ENCODE data around the gene S100A7.

Gene S100A7

GRCh38 chr1:153460551-153460950 lies at the start of gene S100A7:
Gene S100A7 (minus strand): TSS chr1:153460651. CDS start chr1:153459013, 1,638 bp downstream.
- DNase-seq (ENCODE audit: low read depth in 1 of 2, low spot score in 1 of 2) = no peak

GRCh38 chr1:153509729-153510354 lies 49.4 kb upstream of the S100A7 start:
- peak; percentile 37 to 41 for DNase-seq (ENCODE audit: low read depth in 1 of 2, low spot score in 1 of 2)

DNA sequence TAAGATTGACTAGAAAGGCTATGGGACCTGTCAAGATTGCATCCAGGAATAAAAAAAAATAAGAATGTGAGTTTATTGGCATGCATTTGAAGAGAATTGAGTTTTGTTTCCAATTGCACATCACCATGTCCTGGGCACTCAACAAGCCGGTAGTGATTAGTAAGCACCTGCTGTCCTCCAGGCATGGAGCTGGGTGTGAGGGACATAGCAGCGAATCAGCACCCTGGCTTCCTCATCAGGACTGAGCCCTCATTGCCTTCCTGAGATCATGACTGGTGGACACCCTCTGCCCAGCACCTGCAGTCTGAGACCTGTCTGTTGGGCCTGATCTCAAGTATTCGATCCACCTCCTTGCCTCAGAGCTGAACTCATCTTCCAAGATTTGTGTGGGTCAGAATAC lies 48.6 kb upstream of the S100A7 start:
- no peak for DNase-seq (ENCODE audit: low read depth in 1 of 2, low spot score in 1 of 2)

GRCh38 chr1:153507926-153508583 lies 47.6 kb upstream of the S100A7 start:
- no peak for DNase-seq (ENCODE audit: low read depth in 1 of 2, low spot score in 1 of 2)

GRCh38 chr1:153506831-153507413 lies 46.5 kb upstream of the S100A7 start:
- no peak for DNase-seq (ENCODE audit: low read depth in 1 of 2, low spot score in 1 of 2)

- DNase-seq (ENCODE audit: low read depth in 1 of 2, low spot score in 1 of 2) = no peak
Measured at GRCh38 chr1:153506386-153506785, 45.9 kb upstream of the S100A7 start.

- DNase-seq (ENCODE audit: low read depth in 1 of 2, low spot score in 1 of 2) = no peak
Measured at GRCh38 chr1:153505576-153505975, 45.1 kb upstream of the S100A7 start.

GRCh38 chr1:153503766-153504165 lies 43.3 kb upstream of the S100A7 start:
- DNase-seq (ENCODE audit: low read depth in 1 of 2, low spot score in 1 of 2) = no peak

DNA sequence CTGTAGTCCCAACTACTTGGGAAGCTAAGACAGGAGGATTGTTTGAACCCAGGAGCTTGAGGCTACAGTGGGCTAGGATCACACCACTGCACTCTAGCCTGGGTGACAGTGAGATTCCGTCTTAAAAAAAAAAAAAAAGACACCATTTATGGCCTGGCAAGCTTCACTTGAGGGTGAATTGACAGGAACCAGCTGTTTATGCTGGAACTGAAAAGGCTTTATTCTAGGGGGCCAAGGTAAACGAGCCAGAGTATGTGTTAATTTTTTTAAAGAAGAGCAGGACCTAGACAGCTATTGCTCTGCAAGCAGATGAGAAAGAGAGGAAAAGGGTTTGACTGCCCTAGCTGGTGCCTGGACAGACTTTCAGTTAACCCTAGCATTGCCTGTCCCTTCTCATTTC lies 38.3 kb upstream of the S100A7 start:
- DNase-seq (ENCODE audit: low read depth in 1 of 2, low spot score in 1 of 2) = no peak

DNA sequence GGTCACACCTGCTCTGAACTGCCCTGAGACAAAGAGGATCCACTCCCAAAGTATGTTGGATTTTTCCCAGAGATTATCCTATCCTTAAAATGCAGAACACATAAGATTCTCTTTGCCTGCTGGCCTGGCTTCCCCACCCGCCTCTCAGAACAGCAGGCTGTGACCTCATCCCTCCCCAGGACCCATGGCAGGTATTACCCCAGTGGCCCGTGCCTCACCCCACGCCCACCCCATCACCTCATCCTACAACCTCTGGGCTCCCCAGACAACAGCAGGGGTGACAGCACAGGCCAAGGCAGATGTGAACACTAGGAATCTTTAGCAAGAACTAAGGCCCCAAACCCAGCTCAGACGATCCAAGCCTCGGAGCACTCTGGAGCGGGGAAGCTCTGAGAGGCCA lies 35.1 kb upstream of the S100A7 start:
- no peak for DNase-seq (ENCODE audit: low read depth in 1 of 2, low spot score in 1 of 2)

DNA sequence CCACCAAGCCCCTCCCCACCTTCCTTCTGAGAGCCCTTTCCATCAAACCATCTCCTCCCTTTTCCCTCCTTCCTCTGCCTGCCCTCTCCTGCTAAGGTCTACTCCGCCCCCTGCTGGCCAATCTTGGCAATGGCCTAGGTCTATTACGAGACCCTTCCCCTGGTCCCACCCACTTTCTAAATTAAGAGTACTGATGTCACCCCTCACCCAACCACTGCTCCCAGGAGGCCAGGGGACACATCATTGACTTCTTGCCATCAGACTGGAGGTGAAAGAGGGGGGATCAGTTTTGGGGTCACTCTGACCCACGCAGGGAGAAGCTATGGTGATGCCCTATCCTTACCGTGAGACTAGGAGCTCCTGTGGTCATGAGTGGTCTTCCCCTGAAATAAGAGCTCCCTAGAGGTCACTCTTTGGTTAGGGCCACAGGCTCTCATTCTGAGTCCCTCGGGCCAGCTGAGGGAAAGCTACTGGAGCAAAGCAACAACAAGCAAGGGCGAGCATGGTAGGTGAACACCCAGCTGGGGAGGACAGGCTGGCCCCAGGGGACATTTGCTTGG lies 34.6 kb upstream of the S100A7 start:
- peak; percentile 62 to 63 for DNase-seq (ENCODE audit: low read depth in 1 of 2, low spot score in 1 of 2)

DNA sequence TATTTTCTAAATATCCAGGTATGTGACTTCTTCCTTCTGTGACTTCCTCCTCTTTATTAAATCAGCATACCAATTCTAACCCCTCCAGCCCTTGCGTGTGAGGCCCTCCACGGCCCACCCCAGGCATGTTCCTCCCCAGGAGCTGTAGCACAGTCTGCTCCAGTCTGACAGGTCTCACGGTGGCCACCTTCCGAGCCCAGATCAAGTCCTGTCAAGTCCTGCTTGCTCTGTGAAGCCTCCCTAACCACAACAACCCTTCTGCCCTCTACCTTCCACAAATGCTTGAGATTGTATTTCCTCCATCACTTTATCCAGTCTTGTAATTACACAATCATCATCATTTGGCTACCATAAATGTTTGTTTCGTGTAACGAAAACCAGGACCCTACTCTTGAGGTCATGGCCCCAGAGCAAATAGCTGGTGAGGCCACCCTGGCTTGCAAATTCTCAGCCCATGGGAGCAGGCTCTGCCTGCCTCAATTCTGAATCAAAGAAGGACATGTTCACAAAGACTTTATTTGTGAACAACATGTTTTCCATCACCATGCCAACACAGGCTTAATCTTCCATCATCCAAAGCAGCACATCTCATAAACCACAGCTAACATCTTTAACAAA lies 33.0 kb upstream of the S100A7 start:
- no peak for DNase-seq (ENCODE audit: low read depth in 1 of 2, low spot score in 1 of 2)

GRCh38 chr1:153490272-153491051 lies 30.0 kb upstream of the S100A7 start:
- no peak for DNase-seq (ENCODE audit: low read depth in 1 of 2, low spot score in 1 of 2)

- no peak for DNase-seq (ENCODE audit: low read depth in 1 of 2, low spot score in 1 of 2)
Measured at GRCh38 chr1:153488731-153489130, 28.3 kb upstream of the S100A7 start.

DNA sequence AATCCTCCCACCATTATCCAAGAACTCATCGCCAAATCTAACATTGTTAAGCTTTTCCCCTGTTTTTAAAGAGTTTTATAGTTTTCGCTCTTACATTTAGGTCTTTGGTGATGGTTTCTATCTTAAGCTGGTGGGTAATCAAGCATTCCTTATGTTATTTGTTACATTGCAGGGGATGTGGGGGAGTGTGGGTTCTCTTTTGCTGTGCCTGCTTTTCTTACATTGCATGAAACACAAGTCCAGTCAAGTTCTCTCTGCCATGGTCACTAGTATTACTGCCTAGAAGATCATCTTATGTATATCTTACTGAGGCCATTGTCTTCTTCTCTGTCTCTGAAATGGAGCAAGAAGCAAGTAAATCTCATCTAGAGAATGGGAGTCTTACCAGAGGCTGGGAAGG lies 27.3 kb upstream of the S100A7 start:
- no peak for DNase-seq (ENCODE audit: low read depth in 1 of 2, low spot score in 1 of 2)

DNA sequence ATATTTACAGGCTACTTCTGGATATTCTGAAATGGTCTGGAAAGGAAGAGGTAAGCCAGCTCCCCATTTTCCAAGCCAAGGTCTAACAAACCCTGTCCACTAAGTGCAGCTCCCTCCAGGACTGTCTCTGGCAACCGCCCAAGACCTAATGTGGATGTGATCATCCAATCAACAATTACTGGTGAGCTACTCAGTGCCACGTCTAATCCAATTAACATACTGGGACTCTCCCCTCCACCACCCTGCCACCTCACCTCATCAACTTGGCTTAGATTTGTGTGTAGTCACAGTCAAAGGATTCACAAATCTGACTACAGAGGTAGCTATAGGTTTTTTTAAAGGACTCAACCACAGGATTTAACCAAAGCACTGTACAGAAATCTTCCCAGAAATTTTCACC lies 25.4 kb upstream of the S100A7 start:
- DNase-seq (ENCODE audit: low read depth in 1 of 2, low spot score in 1 of 2) = no peak

DNA sequence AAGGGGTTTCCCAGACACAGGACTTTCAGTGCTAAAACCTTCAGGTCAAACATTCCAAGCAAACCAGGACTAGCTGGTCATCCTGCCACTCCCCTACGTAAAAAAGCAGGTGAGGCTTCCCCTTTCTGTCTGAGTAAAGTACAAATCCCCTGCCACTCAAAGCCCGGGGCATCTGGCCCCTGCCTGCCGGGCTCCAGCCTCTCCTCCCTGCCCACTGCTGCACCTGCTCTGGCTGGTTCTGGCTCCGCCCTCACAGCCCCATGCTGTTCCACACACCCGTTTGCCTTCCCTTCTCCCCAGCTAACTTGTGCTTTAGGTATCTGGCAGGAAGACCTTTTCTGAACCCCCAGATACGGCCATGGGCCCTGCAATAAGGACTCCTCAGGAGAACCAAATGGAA lies 23.3 kb upstream of the S100A7 start:
- no peak for DNase-seq (ENCODE audit: low read depth in 1 of 2, low spot score in 1 of 2)

GRCh38 chr1:153481124-153481523 lies 20.7 kb upstream of the S100A7 start:
- DNase-seq (ENCODE audit: low read depth in 1 of 2, low spot score in 1 of 2) = no peak

DNA sequence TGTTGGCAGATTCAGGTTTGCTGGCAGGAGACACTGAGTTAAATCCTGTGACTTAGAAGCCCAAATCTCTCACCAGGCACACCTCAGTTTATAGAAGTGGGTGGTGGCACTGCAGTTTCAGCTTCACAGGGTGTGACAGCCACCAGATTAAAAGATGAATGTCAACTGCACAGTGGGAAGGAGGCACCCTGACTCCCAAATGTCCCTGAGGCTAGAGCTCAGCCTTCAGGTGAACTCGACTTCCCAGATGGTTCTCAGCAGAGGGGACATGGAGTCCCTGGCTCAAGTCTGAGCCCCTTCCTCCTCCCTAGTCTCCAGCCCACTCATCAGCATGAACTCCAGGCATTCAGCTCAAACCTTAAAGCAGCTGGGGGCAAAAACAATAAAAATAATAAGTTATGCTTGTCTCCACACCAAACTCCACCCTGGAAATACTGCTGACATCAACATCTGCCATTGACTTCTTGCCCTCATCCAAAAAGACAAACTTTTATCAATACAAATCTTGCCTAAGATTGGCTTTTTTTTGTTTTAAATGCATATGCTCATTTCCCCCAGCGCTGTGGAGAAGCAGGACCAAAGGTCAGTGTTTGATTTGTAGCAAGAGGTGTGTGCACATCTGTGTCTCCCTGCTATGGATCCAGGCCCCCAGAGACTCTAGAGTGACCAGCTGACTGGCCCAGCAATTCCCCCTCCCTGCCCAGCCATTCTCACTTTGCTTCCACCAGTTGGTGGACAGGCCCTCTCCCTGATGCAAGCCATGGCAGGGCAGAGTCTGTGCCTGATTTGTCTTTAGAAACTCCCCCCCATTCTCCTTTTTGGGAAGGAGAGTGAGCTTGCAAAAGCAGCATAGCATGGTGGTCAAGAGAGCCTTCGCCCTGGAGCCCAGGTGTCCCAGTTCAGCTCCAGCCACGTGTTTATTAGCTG lies 18.5 kb upstream of the S100A7 start:
- DNase-seq (ENCODE audit: low read depth in 1 of 2, low spot score in 1 of 2) = no peak

- DNase-seq (ENCODE audit: low read depth in 1 of 2, low spot score in 1 of 2) = no peak
Measured at GRCh38 chr1:153478047-153478691, 17.7 kb upstream of the S100A7 start.
